ENCODE results near the gene DPP4. TPM values are rescaled to one million over a fixed set of nuclear protein-coding genes. Genes with fewer than 3 reads are reported as not detected.
A peak's percentile ranks its signal among the peaks of the same experiment; 100 is the strongest.

DPP4 gene
- total and polyA plus RNA-seq, 4 donors = 1.2 to 15.7 (median 5.8) TPM

DNA sequence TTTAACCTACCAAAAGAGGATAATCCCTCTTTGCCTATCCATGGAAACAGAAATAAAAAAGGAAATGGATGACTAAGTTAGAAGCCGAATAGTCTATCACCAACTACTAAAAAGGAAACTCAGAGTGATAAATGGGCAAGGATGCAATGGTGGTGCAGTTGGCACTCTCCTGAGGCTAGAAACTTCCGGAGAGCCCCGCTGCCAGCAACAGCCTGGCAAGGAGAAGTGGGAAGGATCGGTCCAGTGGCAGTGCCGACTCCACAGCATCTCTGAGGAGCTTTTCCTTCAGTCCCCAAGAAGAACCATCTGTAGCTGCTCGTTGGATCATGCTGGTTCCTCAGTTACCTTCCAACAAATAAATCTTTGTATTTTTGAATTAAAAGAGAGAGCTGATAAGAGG lies 74.7 kb downstream of the DPP4 start:
- Histone ChIP-seq H3K36me3 (ENCODE audit: control insufficient read depth, insufficient read depth, low read length) (no peaks in the 10 kb centered on the region), H3K4me3 (ENCODE audit: low read depth, low read length) (no peak overlapping the region), H3K4me1 (ENCODE audit: control insufficient read depth, insufficient read depth, low read length) (peaks cover 3% of the 10 kb centered on the region), H3K27me3 (ENCODE audit: control insufficient read depth, insufficient read depth, low read length) (no peaks in the 10 kb centered on the region), H3K9me3 (ENCODE audit: control insufficient read depth, insufficient read depth, low read length) (no peaks in the 10 kb centered on the region), H3K27ac (ENCODE audit: low read depth, low read length) (no peak overlapping the region)
- WGBS (ENCODE audit: insufficient coverage) = 67% methylated on average over 2 of the region's 6 CpGs
- peak in 1 of 6 donors; percentile 77 for DNase-seq (ENCODE audit: low read depth in 4 of 6, low spot score in 6 of 6)

DNA sequence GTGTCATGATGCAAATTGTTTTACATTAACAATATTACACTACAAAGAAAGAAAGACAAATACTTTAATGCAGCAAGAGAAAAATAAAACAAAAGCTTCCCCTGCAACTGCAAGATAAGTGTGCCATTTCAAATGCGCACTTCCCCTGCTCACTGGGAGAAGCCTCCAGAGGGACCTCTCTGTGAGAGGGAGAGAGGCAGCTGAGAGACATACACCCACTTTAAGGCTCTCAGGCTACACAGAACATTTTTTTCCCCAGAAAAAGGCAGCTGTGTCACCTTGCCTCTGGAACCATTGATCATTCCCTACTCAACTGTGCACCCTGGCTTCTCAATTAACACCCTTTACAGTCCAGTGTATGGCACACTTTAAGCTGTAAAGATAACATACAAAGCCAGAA lies 75.2 kb downstream of the DPP4 start:
- H3K36me3 ChIP-seq (ENCODE audit: control insufficient read depth, insufficient read depth, low read length) = no peaks in the 10 kb centered on the region
- DNase-seq (ENCODE audit: low read depth in 4 of 6, low spot score in 6 of 6) = peak in 1 of 6 donors; percentile 18
- no peak overlapping the region for H3K4me3 ChIP-seq (ENCODE audit: low read depth, low read length)
- 80% methylated on average over 1 of the region's 1 CpG for WGBS (ENCODE audit: insufficient coverage)
- H3K9me3 ChIP-seq (ENCODE audit: control insufficient read depth, insufficient read depth, low read length) = no peaks in the 10 kb centered on the region
- no peak overlapping the region for H3K27ac ChIP-seq (ENCODE audit: low read depth, low read length)
- H3K4me1 ChIP-seq (ENCODE audit: control insufficient read depth, insufficient read depth, low read length) = peaks cover 3% of the 10 kb centered on the region
- no peaks in the 10 kb centered on the region for H3K27me3 ChIP-seq (ENCODE audit: control insufficient read depth, insufficient read depth, low read length)

DNA sequence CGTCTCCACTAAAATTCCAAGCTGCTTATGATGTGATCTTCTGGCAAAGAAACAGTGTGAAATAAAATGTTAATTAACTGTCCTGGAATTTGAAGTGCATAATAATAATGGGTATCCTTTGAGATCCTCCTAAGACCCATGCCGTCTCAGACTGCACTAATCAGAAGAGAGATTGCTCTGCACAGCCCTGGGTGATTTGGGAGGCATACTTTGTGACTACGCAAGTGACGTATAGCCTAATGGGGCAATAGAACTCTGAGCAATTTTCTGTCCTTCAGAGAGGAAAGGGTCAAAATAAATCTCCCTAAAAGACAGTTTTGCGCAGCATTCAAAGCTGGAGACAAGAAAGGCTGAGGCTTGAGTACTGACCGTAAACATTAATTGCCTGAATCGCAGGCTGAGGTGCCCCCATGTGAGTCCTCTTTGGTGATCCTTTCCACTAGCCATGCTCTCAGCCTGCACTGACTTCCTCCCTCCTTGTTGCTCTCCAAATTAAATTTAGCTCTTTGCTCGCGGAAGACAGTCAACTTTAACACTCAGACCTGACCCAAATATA lies 76.0 kb downstream of the DPP4 start:
- H3K27ac ChIP-seq (ENCODE audit: low read depth, low read length) = no peak overlapping the region
- H3K4me1 ChIP-seq (ENCODE audit: control insufficient read depth, insufficient read depth, low read length) = peaks cover 3% of the 10 kb centered on the region
- peak in 1 of 6 donors; percentile 49 for DNase-seq (ENCODE audit: low read depth in 4 of 6, low spot score in 6 of 6)
- H3K36me3 ChIP-seq (ENCODE audit: control insufficient read depth, insufficient read depth, low read length) = no peaks in the 10 kb centered on the region
- H3K27me3 ChIP-seq (ENCODE audit: control insufficient read depth, insufficient read depth, low read length) = no peaks in the 10 kb centered on the region
- no peaks in the 10 kb centered on the region for H3K9me3 ChIP-seq (ENCODE audit: control insufficient read depth, insufficient read depth, low read length)
- no peak overlapping the region for H3K4me3 ChIP-seq (ENCODE audit: low read depth, low read length)
- 47% methylated on average over 8 of the region's 9 CpGs for WGBS (ENCODE audit: insufficient coverage)

DNA sequence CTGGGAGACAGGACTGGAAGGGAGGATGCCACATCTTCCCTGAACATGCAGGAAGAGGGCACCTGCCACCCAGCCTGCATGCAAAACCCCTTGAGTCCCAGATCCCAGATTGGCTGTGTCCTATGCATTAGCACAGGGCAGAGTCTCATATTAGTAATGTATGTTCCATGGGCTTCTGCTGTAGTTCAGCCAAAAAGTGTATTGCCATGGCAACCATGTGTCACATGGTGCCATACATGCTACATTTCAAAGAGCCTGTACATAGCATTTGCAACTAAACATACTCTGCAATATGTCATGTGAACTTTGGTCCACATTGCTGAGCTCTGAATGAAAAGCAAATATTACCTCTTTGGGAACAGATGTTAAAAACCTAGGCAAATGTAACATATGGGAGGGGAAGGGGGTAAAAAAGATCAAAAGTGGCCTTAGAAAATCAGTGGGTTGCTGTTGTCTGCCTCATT lies 78.4 kb downstream of the DPP4 start:
- Histone ChIP-seq H3K4me3 (ENCODE audit: low read depth, low read length) (no peak overlapping the region), H3K36me3 (ENCODE audit: control insufficient read depth, insufficient read depth, low read length) (no peaks in the 10 kb centered on the region), H3K9me3 (ENCODE audit: control insufficient read depth, insufficient read depth, low read length) (no peaks in the 10 kb centered on the region), H3K27me3 (ENCODE audit: control insufficient read depth, insufficient read depth, low read length) (no peaks in the 10 kb centered on the region), H3K4me1 (ENCODE audit: control insufficient read depth, insufficient read depth, low read length) (peaks cover 8% of the 10 kb centered on the region), H3K27ac (ENCODE audit: low read depth, low read length) (no peak overlapping the region)
- DNase-seq (ENCODE audit: low read depth in 4 of 6, low spot score in 6 of 6) = peak in 2 of 6 donors; percentile 78 to 91

DNA sequence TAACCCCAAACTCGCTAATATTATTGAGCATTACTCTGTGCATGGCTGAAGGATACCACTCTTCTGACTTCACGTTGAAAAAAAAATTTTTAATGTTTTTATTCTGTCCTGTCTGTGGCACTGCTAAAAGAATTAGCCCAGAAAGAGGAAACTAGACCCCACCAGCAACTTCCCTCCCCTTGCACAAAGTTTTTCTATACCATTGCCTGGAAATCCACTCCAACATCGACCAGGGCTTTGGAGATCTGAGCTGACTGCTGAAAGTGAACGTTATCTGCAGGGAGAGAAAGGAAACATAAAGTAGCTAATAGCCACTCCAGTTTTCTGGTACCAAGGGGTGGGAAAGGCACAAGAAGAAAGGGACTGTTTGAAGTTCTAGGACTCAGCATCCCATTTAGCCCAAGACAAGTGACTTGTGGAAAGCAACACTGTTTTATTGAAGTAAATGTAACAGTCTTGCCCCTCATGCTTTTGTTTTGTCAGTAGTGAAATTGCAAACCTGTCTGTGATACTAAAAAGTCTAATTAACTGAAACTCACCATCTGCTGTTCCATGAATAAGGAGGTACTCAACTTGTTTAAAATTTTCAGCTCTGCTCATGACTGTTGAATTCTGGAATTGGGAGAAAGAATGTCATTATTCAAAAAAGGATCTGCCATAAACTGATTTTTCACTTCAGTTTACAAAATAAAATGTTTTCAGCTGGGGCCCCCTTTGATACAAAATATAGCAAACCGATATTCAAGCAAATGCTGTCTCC lies 79.1 kb downstream of the DPP4 start:
- peak in 2 of 6 donors; percentile 73 to 85 for DNase-seq (ENCODE audit: low read depth in 4 of 6, low spot score in 6 of 6)
- H3K9me3 ChIP-seq (ENCODE audit: control insufficient read depth, insufficient read depth, low read length) = no peaks in the 10 kb centered on the region
- H3K27ac ChIP-seq (ENCODE audit: low read depth, low read length) = no peak overlapping the region
- H3K27me3 ChIP-seq (ENCODE audit: control insufficient read depth, insufficient read depth, low read length) = no peaks in the 10 kb centered on the region
- no peak overlapping the region for H3K4me3 ChIP-seq (ENCODE audit: low read depth, low read length)
- H3K4me1 ChIP-seq (ENCODE audit: control insufficient read depth, insufficient read depth, low read length) = peaks cover 8% of the 10 kb centered on the region
- no peaks in the 10 kb centered on the region for H3K36me3 ChIP-seq (ENCODE audit: control insufficient read depth, insufficient read depth, low read length)
- WGBS (ENCODE audit: insufficient coverage) = 75% methylated on average over 1 of the region's 5 CpGs

DNA sequence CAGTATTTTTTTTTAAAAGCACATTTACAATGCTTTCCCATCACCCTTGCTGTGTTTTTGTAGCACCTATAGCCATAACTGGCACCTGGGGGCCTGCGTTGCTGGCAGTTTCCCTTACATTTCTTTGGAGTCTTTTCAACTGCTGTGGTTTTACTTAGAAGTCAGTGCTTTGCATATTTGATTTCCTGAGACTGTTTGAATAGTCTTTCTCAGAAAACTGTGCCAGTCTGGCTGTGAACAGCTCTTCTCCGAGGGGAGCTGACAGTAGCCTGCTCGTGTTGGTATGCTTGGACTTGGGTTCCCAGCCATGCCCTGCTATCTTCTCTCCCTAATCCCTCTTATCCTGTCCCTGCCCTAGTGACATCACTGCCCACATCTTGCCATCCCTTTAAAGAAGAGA lies 81.5 kb downstream of the DPP4 start:
- Histone ChIP-seq H3K4me1 (ENCODE audit: control insufficient read depth, insufficient read depth, low read length) (peaks cover 8% of the 10 kb centered on the region), H3K9me3 (ENCODE audit: control insufficient read depth, insufficient read depth, low read length) (no peaks in the 10 kb centered on the region), H3K36me3 (ENCODE audit: control insufficient read depth, insufficient read depth, low read length) (no peaks in the 10 kb centered on the region), H3K4me3 (ENCODE audit: low read depth, low read length) (no peak overlapping the region), H3K27ac (ENCODE audit: low read depth, low read length) (no peak overlapping the region), H3K27me3 (ENCODE audit: control insufficient read depth, insufficient read depth, low read length) (no peaks in the 10 kb centered on the region)
- 10% methylated on average over 3 of the region's 3 CpGs for WGBS (ENCODE audit: insufficient coverage)
- peak in 2 of 6 donors; percentile 64 to 84 for DNase-seq (ENCODE audit: low read depth in 4 of 6, low spot score in 6 of 6)

DNA sequence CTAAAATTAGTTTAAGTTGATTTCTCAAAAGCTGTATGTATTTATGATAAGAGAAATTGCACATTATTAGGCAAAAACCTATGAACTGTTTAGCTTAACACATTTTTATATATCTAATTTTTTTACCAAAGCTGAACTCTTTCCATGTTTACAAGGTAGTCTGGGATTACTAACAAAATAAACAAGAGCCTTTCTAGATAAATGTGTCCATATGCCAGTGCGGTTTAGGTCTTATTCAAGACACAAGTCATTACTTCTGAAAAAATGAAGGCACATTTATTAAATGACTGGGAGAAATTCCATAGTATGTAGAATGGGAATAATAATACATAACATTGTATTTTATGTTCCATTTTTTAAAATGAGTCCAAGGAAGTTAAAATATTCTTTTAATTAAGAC lies 82.0 kb downstream of the DPP4 start:
- Histone ChIP-seq H3K4me3 (ENCODE audit: low read depth, low read length) (no peak overlapping the region), H3K9me3 (ENCODE audit: control insufficient read depth, insufficient read depth, low read length) (no peaks in the 10 kb centered on the region), H3K27me3 (ENCODE audit: control insufficient read depth, insufficient read depth, low read length) (no peaks in the 10 kb centered on the region), H3K27ac (ENCODE audit: low read depth, low read length) (no peak overlapping the region), H3K36me3 (ENCODE audit: control insufficient read depth, insufficient read depth, low read length) (no peaks in the 10 kb centered on the region), H3K4me1 (ENCODE audit: control insufficient read depth, insufficient read depth, low read length) (peaks cover 8% of the 10 kb centered on the region)
- DNase-seq (ENCODE audit: low read depth in 4 of 6, low spot score in 6 of 6) = no peak
- no CpG with 5 or more reads among the region's 1 CpG for WGBS (ENCODE audit: insufficient coverage)

DNA sequence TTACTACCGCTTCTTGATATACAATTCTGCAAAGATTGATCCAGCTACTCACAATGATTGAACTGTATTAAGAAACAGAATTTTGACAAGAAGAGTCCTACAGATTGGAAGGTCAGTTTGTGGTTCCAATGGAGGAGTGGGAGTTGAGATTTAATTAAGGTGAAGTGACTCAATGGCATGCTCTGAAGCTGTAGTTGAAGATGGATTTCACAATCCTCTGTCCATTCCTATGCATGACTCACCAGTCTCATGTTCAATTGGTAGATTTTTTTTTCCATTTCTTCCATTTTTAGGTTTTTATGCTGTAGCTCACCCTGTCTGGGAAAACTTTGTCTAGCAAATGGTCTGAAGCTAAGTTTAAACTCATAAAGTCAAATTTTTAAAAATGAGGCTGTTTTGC lies 83.3 kb downstream of the DPP4 start:
- no CpG with 5 or more reads among the region's 1 CpG for WGBS (ENCODE audit: insufficient coverage)
- Histone ChIP-seq H3K27me3 (ENCODE audit: control insufficient read depth, insufficient read depth, low read length) (no peaks in the 10 kb centered on the region), H3K36me3 (ENCODE audit: control insufficient read depth, insufficient read depth, low read length) (no peaks in the 10 kb centered on the region), H3K4me3 (ENCODE audit: low read depth, low read length) (no peak overlapping the region), H3K4me1 (ENCODE audit: control insufficient read depth, insufficient read depth, low read length) (peaks cover 8% of the 10 kb centered on the region), H3K9me3 (ENCODE audit: control insufficient read depth, insufficient read depth, low read length) (no peaks in the 10 kb centered on the region), H3K27ac (ENCODE audit: low read depth, low read length) (no peak overlapping the region)
- DNase-seq (ENCODE audit: low read depth in 4 of 6, low spot score in 6 of 6) = no peak

DNA sequence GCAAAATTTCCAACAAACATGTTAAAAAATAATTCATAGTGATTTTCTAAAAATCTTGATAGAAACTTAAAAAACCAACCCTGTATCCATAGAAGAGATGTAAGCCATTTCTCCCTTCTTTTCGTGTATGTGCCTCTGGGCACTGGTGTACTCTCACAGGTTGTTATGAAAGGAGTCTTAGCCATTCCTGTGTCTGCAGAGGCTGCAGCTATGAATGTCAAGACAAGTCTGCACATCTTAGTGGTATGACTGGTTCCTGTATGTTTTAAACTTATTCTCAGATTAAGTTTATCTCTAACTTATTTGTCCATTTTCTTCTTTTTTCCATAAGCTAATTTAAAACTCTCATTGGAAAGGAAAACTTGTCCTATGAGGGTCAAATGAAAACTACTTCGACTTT lies 84.0 kb downstream of the DPP4 start:
- no CpG with 5 or more reads among the region's 2 CpGs for WGBS (ENCODE audit: insufficient coverage)
- no peak overlapping the region for H3K27ac ChIP-seq (ENCODE audit: low read depth, low read length)
- no peaks in the 10 kb centered on the region for H3K36me3 ChIP-seq (ENCODE audit: control insufficient read depth, insufficient read depth, low read length)
- no peak for DNase-seq (ENCODE audit: low read depth in 4 of 6, low spot score in 6 of 6)
- H3K4me3 ChIP-seq (ENCODE audit: low read depth, low read length) = no peak overlapping the region
- peaks cover 5% of the 10 kb centered on the region for H3K4me1 ChIP-seq (ENCODE audit: control insufficient read depth, insufficient read depth, low read length)
- H3K9me3 ChIP-seq (ENCODE audit: control insufficient read depth, insufficient read depth, low read length) = no peaks in the 10 kb centered on the region
- no peaks in the 10 kb centered on the region for H3K27me3 ChIP-seq (ENCODE audit: control insufficient read depth, insufficient read depth, low read length)

DNA sequence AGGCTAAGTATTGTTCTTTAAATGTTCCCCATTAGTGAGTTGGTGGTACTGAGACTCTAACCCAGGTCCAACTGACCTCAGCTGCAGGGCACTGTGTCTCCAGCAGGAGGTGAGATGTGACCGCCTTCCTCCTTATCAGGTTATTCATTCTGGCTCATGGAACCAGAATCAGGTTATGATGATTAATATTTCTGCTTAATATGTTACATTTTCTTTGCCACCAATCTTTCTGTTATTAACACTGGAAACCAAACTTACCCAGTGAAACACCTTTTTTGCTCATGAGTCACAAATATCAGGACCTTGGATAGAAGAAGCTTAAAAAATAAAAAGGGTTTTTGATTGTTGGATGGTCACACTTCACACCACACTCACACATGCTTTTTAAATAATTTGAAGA lies 85.4 kb downstream of the DPP4 start:
- WGBS (ENCODE audit: insufficient coverage) = no CpG with 5 or more reads among the region's 1 CpG
- peaks cover 5% of the 10 kb centered on the region for H3K4me1 ChIP-seq (ENCODE audit: control insufficient read depth, insufficient read depth, low read length)
- no peak overlapping the region for H3K27ac ChIP-seq (ENCODE audit: low read depth, low read length)
- H3K36me3 ChIP-seq (ENCODE audit: control insufficient read depth, insufficient read depth, low read length) = no peaks in the 10 kb centered on the region
- no peaks in the 10 kb centered on the region for H3K27me3 ChIP-seq (ENCODE audit: control insufficient read depth, insufficient read depth, low read length)
- no peak overlapping the region for H3K4me3 ChIP-seq (ENCODE audit: low read depth, low read length)
- DNase-seq (ENCODE audit: low read depth in 4 of 6, low spot score in 6 of 6) = no peak
- no peaks in the 10 kb centered on the region for H3K9me3 ChIP-seq (ENCODE audit: control insufficient read depth, insufficient read depth, low read length)
